T-helper 9 cell (primary cell): Measurements from ENCODE around the gene KCNQ1OT1.

Source experiments
- DNase-seq: peaks from one replicate; pipeline ENCODE4 v3.0.0-alpha.2; 2020

The KCNQ1OT1 gene

DNA sequence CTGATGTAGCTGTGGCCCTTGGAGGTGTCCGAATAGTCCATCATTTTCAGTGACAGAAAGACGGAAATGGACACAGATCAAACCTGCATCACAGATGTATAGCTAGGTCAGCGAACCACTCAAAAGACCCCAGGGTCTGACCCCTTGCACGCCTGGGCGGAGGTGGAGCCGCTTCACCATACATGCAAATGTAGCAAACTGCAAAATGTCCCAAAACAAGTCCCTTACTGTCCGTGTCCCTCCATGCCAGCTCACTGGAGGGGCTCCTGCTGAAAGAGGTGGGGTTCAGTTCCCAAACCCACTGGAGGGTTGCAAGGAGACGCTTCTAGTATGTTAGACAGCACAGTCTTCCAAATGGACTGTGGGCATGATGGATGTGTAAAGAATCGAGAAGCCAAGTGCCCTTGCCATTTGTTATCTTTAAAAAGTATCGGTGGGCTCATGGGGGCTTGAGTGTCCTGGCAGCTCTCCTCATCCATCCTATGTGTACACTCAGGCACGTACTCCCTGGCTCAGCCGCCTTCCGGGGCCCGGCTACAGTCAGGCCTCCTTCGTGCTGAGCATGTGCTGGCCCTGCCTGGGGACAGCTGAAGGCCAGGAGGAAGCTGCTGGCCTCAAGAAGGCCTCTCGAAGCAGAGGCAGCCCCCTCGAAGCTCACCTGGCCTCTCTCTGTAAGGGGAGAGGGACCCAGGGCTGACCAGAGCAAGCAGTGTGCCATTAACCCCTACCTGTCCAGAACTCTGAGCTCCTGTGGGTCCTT lies 20.2 kb upstream of the KCNQ1OT1 start:
- DNase-seq = no peak

DNA sequence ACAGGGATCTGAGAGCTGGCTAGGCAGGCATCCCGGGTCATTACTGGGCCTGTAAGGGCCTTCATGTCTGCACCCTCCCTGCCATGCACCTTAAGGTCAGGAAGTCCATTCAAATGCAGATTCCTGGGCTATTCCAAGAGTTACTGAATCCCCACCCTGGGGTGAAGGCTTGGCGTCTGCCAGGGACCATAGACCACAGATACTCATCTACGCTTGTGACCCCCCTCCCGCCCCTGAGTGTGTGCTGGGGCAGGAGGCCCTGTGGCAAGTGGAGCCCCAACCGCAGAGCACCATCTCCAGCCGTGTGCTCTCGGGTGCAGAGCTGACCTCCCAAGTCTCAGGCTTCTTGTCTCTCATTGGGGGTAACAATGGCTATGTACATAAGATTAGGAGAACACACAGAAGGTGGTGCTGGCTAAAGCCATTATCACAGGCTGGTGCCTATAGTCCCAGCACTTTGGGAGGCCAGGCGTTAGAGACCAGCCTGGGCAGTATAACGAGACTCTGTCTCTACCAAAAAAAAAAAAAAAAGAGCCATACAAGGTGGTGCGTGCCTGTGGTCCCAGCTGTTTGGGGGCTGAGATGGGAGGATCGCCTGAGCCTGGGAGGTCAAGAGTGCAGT lies 19.1 kb upstream of the KCNQ1OT1 start:
- DNase-seq = no peak

DNA sequence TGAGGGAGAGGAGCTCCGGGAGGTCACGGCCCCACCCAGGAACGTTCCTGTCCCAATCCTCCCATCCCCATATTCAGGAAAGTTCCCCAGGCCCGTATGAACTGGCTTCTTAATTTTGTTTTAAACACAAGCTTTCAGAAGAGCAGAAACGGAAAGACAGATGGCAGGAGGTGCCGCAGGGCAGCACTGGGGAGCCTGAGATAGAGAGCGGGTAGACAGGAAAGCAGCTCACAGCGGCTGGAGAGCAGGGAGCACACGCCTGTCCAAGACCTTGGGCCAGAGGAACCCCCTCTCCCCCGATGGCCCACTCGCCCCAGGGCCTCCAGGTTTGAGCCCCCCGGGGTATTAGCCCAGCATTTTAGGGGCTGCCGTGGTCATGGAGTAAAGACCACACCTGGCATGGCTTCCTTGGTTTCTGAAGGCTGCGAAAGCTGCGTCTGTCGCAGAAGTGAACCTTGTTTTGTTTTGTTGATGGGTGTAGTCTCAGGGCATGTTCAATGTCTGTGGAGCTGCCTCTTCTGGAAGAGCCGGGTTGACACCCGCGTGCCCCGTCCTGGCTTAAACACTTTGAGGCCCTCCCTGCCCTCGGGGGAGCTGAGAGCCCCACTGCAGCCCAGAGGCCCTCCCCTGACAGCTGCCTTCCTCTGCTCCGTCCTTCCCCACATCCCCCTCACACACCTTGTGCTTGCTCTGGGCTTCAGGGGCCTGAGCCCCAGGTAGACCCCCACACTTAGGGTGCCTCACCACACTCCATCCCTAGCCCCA lies 17.9 kb upstream of the KCNQ1OT1 start:
- DNase-seq = no peak

DNA sequence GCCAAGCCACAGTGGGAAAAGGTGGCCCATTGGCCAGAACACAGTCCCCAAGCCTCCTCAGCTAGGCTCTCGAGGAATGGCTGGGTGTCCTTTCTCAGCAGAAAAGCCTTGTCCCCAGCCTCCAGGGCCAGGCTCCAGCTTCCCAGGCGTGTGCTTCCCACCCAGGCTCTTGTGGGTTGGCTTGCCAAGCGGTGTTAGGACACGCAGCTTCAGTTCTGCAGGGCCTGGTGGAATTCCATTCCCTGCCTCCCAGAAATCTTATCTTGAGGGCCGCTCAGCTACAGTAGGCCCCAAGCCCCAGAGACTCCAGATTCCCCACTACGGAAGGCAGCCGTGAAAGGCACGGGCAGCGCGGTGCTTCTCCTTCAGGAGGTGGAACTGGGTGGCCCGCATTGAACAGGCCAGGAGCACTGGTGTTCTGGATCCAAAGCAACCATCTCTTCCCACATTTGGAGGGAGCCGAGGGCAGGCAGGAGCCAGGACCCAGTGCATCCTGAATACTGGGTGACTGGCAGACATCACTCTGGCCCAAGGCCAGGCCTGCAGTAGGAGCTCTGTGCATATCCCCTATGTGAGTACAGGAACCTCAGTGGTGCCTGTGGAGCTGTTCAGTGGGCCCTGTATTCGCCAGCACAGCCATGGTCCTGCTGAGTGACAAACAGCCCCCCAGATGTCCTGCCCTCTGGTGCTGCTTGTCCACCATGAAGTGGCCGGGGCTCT lies 16.7 kb upstream of the KCNQ1OT1 start:
- no peak for DNase-seq

DNA sequence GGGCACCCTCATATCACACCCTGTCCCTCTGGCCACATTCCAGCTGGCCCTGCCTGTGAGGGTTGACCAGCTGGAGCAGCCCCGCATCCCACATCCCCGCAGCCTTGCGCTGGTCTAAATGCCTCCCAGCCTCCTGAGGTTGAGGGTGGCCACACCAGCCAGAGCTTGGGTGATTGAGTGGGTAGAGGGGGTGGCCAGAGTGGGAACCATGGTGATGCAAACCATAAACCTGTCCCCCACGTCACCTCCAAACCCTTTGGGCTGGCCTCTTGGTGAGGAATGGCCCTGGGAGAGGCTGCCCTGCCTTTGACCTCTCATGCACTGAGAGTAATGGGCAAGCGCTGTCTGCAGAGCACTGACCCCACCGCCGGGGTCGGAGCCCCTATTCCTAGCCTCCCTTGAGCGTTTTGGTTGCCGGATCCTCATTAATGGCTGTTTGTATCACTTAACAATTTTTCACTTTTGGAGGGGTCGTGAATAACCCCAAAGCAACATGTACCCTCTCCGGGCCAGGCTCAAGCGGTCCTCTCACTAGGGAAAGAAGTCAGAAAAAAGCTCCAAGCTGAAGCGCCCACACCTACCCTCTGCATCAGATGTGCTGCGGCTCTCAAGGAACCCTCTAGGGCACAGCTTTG lies 16.0 kb upstream of the KCNQ1OT1 start:
- DNase-seq = no peak

DNA sequence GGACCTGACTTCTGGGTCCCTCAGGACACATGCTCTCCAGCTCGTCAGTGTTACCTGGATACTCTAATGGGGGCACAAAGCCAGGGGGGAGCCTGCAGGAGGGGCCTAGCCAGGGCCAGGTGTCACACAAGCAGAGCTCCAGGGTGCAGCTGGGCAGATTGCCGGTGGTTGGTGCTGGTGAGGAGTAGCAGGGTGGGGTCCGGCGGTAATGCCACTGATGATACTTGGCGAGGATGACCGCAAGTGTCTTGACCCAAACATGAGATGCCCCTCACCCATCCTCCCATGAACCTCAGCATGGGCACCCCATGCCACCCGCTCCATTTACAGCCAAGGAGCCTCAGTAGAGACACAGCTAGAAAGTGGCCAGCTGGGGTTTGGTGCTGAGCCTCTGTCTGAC lies 15.1 kb upstream of the KCNQ1OT1 start:
- no peak for DNase-seq

DNA sequence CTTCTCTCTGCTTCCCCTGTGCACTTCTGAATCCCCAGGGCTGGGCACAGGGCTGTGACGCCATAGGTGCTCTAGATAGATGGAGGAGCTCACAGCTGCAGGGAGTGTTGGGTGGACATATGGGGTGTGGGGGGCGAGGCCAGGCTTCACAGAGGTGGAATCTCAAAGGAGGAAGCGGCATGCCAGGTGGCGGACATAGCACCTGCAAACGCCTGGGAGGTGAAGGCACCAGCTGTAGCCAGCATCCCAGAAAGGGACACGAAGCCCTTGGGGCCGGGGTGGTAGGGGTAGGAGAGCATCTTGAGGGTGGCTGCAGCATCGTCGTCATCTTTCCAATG lies 14.6 kb upstream of the KCNQ1OT1 start:
- no peak for DNase-seq

DNA sequence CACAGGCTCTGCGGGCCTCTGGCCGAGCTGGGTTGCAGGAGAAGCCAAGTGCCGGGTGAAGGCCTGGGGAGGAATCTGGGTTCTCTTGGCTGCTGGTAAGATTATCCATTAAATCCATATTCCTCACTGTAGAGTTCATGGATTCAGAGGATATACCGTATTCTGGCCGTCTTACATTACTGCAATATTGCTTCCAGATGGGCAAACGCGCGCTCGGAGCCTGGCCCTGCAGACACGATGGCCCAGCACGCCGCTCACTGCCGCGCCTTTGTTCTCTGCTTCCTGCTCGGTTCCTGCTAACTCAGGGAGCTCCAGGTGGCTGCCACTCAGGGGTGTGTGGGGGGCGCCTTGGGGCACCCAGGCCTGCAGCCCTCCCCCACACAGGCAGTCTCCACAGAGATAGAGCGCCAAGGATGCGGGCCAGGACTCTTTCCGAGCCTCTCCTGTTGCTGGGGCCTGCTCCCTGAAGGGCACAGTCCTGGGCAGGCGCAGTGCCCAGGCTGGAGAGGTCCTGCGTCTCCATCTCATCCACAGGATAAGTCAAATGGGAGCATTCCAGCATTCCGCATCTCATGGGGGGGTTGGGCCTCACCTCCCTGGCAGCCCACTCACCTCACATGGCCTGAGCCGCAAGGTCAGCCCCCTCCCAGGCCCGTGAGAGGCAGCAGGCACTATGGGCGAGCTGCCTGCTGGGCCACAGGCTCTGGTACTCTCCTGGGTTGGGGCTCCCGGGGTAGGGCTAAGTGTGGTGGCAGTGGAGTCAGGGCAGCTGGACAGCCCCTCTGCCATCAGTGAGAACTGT lies 14.1 kb upstream of the KCNQ1OT1 start:
- DNase-seq = no peak

DNA sequence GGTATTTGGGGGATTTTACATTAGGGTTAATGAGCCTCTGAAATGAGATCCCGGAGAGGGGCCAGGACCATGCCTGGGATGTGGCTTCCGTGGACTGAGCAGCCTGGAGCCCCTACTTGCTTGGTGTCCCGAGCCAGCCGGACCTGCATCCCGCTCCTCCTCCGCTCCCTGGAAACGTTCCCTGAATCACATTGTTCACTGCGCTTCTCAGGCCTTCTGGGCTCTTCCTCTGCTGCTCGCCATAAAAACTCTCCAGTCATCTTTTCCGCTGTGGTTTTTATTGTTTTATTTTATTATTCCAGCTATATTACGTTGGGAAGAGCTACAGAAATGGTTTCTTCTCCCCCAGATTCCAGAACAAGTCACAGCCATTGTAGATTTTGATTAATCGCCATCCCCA lies 13.3 kb upstream of the KCNQ1OT1 start:
- no peak for DNase-seq

DNA sequence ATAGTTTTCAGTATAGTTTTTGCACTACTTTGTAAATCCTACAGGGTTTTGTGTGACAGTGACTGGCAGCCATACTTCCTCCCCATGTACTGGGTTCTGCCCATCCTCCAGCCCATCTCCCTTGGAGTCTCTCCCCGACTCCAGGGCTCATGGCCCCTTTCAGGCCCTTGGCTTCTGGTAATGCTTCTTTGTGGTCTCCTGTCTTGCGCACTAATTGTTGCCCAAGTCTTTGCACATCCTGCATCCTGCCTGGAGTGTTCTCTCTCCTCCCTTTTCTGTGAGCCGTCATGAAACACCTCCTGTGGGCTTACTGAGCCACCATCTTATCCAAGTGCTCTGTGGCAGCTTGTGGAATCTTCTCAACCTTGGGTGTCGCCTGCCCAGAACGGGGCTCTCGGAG lies 11.4 kb upstream of the KCNQ1OT1 start:
- no peak for DNase-seq

DNA sequence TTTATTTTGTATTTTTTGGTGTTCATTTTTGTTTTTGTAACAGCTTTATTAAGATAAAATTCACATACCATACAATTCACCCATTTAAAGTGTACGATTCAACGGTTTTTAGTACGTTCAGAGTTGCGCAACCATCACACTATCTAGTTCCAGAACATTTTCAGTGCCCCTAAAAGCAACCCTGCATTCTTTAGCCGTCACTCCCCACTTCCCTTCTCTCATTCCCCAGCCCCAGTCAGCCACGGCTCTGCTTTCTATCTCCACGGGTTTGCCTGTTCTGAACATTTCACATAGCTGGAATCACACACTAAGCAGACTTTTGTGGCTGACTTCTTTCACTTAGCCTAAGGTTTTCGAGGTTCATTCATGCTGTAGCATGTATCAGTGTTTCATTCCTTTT lies 9.6 kb upstream of the KCNQ1OT1 start:
- no peak for DNase-seq

DNA sequence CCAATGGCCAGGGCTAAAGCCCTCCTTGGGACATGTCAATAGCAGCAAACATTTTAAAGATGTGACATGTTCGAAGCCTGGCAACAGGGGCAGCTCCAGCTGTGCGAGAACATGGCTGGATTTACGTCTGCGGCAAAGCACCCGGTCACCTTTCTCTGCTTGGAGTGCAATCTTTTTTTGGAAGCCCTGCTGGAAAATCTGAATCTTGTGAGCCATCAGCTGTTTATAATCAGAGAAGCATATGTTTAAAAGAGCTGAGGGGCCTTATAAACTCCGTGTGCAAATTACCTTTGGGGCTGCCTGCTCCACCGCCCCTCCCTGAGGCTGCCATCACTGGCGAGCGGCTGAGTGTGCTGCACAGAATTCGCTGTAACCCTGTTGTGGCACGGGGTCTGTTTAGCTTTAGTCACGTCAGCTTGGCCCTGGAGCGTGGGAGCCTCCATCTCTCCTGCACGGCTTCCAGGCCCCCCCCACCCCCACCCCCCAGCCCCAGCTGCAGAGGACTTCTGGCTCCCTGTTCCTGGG lies 9.0 kb upstream of the KCNQ1OT1 start:
- DNase-seq = no peak

DNA sequence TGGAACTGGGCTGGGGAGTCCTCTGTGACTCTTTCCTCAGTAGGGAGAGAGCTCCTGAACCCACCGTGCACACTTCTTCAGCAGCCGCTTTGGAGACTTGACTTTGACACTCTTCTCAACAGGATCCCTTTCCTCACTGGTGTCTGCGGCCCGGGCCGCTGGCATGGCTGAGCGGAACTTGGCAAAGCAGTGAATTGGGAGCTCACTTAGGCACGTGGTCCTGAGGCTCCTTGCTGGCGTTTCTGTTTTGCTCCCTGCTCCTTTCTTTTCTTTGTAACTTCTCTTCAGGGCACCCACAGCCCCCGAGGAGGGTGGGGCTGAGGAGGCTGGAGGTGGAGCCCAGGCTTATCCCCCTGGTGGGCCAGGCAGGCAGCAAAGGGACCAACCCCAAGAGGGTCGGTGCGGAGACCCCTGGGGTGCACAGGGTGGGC lies 8.4 kb upstream of the KCNQ1OT1 start:
- no peak for DNase-seq

DNA sequence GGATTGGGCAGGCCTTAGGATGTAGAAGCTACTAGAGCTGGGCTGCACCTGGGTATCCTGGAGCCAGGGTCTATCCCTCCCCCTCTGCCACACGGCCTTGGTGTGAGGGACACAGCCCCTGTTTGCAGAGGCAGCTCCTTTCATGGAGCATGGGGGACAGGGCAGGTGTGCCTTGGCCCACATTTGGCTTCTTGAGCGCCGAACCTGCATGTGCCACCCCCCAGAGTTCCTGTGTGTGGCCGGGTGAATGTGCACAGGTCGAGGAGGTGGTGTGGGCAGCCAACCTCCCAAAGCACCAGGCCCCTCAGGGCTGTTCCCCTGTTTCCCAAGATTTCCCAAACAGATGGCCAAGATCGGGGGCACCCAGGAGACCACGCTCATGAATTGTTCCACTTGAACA lies 7.9 kb upstream of the KCNQ1OT1 start:
- no peak for DNase-seq

DNA sequence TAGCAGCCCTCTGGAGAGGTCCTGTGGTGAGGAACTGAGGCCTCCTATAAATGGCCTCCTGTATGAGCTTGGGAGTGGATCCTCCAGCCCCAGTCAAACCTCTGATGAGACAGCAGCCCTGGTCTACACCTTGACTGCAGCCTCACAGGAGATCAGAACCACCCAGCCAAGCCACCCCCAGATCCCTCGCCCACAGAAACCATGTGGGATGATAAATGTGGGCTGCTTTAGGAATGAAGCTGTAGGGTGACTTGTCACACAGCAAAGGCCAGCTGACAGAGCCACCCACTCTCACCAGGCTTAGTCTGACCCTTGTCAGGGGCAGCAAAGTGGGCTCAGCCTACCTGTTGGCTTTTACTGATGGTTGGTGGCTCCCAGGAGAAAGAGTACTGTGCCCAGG lies 6.5 kb upstream of the KCNQ1OT1 start:
- no peak for DNase-seq

DNA sequence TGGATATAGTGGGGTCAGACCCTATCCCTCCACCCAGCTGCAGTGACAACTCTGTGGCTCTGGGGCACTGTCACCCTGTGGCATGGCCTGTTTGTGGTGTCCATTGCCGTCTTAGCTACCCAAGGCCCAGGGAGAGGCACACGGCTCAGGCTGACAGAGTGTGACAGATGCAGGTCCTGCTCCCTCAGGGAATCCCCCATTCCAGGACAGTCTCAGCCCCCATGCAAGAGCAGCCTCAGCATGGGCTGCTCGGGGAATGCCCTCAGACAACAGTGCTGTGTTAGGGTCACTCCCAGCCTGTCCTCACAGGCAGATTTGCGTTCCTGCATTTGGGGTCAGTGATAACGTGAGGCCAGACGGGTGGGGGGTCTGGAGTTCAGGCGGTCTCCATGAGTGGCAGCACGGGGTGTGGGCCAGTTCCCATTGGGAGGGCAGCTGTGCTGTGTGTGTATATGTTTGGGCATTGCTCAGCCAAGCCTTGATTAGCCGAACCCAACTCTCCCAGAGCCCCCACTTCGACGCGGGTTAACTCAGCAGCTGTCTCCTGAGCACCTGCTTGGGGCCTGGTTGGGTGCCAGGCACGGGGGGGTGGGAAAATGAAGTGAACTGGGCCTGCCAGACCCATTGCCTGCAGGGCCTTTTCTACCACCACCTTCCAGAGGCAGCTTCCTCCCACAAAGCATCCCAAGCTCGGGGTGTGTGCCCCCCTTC lies 5.3 kb upstream of the KCNQ1OT1 start:
- no peak for DNase-seq

DNA sequence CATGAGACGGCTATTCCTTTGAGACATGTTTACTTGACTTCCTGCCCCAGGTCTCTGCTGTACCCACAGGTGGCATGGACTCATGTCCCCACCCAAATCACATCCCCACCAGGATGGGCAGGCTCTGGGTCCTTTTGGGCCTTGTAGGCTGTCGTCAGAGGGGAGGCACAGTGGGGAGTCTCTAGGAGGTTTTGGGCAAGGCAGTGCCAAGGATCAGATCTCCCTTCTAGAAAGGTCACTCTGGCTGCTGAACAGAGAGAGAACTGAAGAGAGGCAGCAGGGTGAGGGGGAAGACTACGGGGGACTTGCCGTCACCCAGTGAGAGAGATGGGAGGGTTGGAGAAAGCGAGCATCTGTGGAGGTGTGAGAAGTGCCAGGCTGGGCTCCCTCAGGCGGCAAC lies 4.6 kb upstream of the KCNQ1OT1 start:
- DNase-seq = no peak

DNA sequence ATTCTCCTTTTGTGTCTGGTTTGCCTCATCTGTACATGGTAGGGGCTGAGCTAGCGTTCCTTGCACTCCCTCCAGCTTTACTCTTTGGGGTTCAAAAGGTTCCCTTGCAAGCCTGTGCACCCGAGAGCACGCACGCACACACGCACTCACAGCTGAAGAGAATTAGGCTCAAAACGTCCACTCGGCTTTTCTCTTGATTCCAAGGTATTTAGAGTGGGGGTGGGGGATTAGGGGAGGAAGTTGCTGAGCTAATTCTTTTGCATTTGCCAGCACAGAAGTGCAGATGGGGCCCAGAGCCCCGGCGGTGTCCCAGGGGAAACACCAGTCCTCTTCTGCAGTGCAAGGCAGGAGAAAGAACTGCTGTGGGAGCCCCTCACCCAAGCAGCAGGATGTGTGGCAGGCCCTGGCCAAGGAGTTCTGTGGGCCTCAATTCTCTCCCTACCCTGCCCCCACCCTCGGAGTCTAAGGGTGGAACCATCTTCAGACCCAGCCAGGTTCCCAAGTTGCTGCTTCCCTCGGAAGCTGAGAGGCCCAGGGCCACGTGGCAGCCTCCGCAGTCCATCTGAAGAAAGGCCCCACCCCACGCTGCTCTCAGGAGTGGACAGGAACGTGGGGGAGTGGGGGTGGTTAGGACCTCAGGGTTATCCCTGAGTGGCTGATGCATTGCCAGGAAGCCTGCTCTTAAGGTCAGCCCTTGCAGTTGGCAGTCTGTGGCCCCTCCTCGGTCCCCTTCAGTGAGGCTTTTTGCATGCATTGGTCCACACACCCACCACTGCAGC lies 3.8 kb upstream of the KCNQ1OT1 start:
- DNase-seq = no peak

DNA sequence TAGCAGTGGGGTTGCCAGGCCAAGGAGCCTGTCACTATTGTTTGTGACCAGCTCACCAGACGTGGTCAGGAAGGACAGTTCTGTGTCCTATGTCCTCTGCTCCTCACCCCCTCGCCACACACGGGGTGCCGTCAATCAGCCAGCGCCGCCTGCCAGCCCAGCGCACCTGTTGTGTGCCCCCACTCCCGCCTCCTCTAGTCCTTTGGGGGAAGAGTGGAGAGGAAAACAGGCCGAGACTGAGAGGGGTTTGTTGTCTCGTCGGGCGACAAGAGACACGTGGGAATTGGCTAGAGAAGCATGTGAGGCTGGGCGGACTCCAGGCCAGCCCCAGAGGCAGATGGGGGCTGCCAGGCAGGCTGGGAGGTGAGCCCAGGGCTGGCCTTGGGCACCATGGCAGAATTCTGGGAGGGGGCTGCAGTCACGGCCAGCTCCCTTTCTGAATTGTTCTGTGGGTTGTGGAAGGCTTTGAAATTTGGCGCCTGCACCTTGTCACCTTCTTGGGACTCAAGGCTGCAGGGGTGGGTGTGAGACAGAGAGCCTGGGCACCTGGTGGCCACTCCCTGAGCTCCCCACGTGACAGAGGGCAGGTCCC lies 3.1 kb upstream of the KCNQ1OT1 start:
- no peak for DNase-seq

DNA sequence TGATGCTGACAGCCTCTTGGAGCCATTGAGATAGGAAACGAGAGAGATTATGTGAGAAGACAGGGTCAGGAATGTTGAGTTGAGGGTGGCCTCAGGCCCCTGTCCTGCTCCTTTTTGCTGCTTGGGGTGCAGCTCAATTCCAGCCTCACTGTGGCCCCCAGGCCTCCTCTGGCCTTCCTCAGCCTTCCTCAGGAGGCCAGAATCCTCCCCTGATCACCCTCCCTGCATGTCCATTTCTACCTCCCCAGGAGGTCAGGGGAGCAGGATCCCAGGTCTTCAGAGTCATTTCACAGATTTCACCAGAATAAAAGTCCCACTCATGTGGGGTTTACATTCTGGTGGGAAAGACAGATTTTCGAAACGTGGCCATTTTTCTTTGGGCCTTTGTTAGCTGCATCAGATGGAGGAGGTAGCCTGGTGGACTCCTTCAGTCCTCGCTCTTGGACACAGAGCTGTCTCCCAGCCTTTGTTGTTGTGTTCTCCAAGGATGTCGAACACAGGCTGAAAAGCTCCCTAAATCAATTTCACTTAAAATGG lies 2.2 kb upstream of the KCNQ1OT1 start:
- no peak for DNase-seq
